CD4-positive, alpha-beta T cell (primary cell): ENCODE results near the gene FOCAD. TPM values are rescaled to one million over a fixed set of nuclear protein-coding genes. Genes with fewer than 3 reads are reported as not detected.

Source experiments
- ATAC-seq: fragments of 200-7000 bp; cut with Tn5 transposase; one replicate; pipeline ENCODE4 v1.10.0; 2022; ENCODE audit warnings: mild to moderate bottlenecking; ENCODE audit not compliant: poor library complexity
- CTCF ChIA-PET: fragments of 350-600 bp; sonication (Branson Sonifier 250); formaldehyde crosslinking; loops from one replicate; lab custom pipeline; 2021; ENCODE audit warnings: antibody characterized with exemption, inconsistent platforms; lab: Charles Lee
- POLR2A ChIA-PET: fragments of 350-600 bp; sonication (Branson Sonifier 250); formaldehyde crosslinking; loops from one replicate; lab custom pipeline; 2021; ENCODE audit warnings: antibody characterized with exemption, inconsistent platforms; lab: Charles Lee
- DNase-seq, 14 experiments: peaks; one replicate each; pipeline ENCODE4 v3.0.0-alpha.2; 2013 to 2020; ENCODE audit warnings: mixed read lengths in 2 of 14
- H3K27ac ChIP-seq, 2 donors: one replicate each; pipeline versions ENCODE4 v1.5.1 to v1.7.0; 2013; ENCODE audit warnings: low read length in 2 of 2, low read depth in 1 of 2, mild to moderate bottlenecking in 1 of 2
- H3K27me3 ChIP-seq, 2 experiments: 1 replicate in 1 of 2; 2 replicates in 1 of 2; pipeline versions ENCODE4 v1.6.1 to v1.7.0; 2013; ENCODE audit warnings: low read length in 2 of 2, control low read depth in 1 of 2, mild to moderate bottlenecking in 1 of 2, moderate library complexity in 1 of 2; ENCODE audit not compliant: insufficient read depth in 2 of 2, control insufficient read depth in 1 of 2
- H3K36me3 ChIP-seq: one replicate; pipeline ENCODE4 v1.6.1; 2013; ENCODE audit warnings: low read length, control low read depth; ENCODE audit not compliant: insufficient read depth
- H3K4me1 ChIP-seq: one replicate; pipeline ENCODE4 v1.6.1; 2013; ENCODE audit warnings: low read length, control low read depth; ENCODE audit not compliant: insufficient read depth
- H3K4me3 ChIP-seq: one replicate; pipeline ENCODE4 v1.5.1; 2013; ENCODE audit warnings: mild to moderate bottlenecking, low read length, moderate library complexity
- H3K9me3 ChIP-seq, 2 experiments: 1 replicate in 1 of 2; 2 replicates in 1 of 2; pipeline versions ENCODE4 v1.6.1 to v1.7.0; 2013; ENCODE audit warnings: low read length in 2 of 2, mild to moderate bottlenecking in 2 of 2, control low read depth in 1 of 2, moderate library complexity in 1 of 2; ENCODE audit not compliant: control insufficient read depth in 1 of 2, insufficient read depth in 1 of 2
- H3K27ac Mint-ChIP-seq: one replicate; pipeline ENCODE4 v1.8.0; 2020; ENCODE audit warnings: mixed read lengths
- H3K27me3 Mint-ChIP-seq: one replicate; pipeline ENCODE4 v1.8.0; 2021; ENCODE audit warnings: mixed read lengths
- H3K36me3 Mint-ChIP-seq: one replicate; pipeline ENCODE4 v1.8.0; 2021; ENCODE audit warnings: low read depth, mixed read lengths
- H3K4me1 Mint-ChIP-seq: one replicate; pipeline ENCODE4 v1.8.0; 2021; ENCODE audit warnings: low read depth, mixed read lengths
- H3K4me3 Mint-ChIP-seq: one replicate; pipeline ENCODE4 v1.8.0; 2020; ENCODE audit warnings: mild to moderate bottlenecking, mixed read lengths
- H3K9me3 Mint-ChIP-seq: one replicate; pipeline ENCODE4 v1.8.0; 2020; ENCODE audit warnings: mixed read lengths
- CTCF ChIP-seq: fragments of 200-600 bp; IDR thresholded peaks from one replicate; pipeline ENCODE4 v1.8.0; 2022; ENCODE audit warnings: antibody characterized with exemption, mild to moderate bottlenecking
- intact Hi-C, 2 experiments: fragments of 100-400 bp; cut with DNase I in 1 of 2; cut with micrococcal nuclease in 1 of 2; formaldehyde crosslinking; loops; one replicate each; pipeline versions ENCODE4 v1.15.1 to v1.9.0; 2023 to 2025; cut with DNase I, micrococcal nuclease
- total RNA-seq, 174 experiments: library from RNA in 2 of 174; stranded (reverse) in 2 of 174; gene quantifications; one replicate each; pipeline ENCODE4 v1.2.3 and lab custom pipeline; 2021 to 2026

The FOCAD gene
- total RNA-seq, 2 experiments from 2014 or later, result 12.4 to 14.1 TPM

- peak overlapping the region; percentile 40 to 48 for H3K27ac ChIP-seq
- no peaks in the 10 kb centered on the region for H3K27me3 Mint-ChIP-seq
These were observed 566 bp upstream of the FOCAD start for GRCh38 chr9:20683351-20684034.

DNA sequence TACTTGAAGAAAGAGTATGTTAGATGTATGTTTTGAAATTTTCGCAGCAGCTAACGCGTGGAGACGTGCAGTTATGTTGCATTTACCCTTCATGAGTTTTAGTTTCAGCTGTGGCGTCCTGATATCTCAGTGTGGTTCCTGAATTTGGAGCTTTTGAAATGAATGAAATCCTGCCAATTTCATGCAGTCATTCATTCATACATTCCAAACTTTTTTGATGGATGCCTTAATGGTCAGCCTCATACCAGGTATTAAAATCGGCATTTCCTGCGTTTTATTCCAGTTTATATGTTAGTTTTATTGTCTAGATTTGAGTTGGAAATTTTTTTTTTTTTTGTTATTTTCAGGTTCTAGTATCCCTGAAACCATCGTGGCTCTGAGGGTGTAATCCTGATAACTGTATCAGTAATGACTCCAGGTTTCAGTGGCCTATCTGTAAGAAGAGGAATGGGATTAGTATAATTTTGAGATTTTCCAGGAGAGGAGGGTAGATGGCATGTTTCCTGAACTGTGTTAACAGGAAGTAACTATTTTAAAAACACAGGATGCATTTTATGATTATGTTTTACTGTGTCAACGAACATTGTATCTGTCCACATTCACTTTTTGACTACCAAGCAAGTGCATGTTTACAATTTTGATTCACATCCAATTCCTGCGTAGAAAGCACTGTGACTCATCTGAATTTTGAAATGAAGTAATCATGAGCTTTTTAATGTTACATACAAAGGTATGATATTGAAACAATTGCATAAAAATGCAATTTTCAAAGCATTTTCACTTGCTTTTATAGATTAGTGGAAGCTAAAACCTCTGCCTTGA lies 1.0 kb downstream of the FOCAD start:
- no peaks in the 10 kb centered on the region for H3K27me3 ChIP-seq
- POLR2A ChIA-PET, result interaction anchor here (0.6 to 3.3 kb wide), 15 partner anchors 9 to 363 kb away, joined by 3 to 109 read pairs (median 5); partner anchors contain the start of genes HACD4 and MLLT3
- H3K4me3 Mint-ChIP-seq, result peak overlapping the region; percentile 90
- peak overlapping the region; percentile 75 for H3K27ac Mint-ChIP-seq
- H3K9me3 ChIP-seq, result no peaks in the 10 kb centered on the region
- H3K4me1 Mint-ChIP-seq, result peaks cover 19% of the 10 kb centered on the region
- ATAC-seq (peak; percentile 3), DNase-seq (peak in 3 of 14 experiments; percentile 11 to 23 (median 21))
- TF ChIP-seq CTCF, result no peak
- intact Hi-C loops, result loop anchor here (1.0 to 10.0 kb wide), 3 partner anchors 43 to 130 kb away; partner anchors contain the start of gene MLLT3 (in 1 of the 2)
- CTCF ChIA-PET, result interaction anchor here (1.2 to 1.6 kb wide), 6 partner anchors 25 to 80 kb away, joined by 3 to 8 read pairs (median 3); partner anchors contain the start of gene MLLT3
- H3K27ac ChIP-seq, result peak overlapping the region; percentile 50 to 71
- H3K36me3 Mint-ChIP-seq, result no peaks in the 10 kb centered on the region
- no peaks in the 10 kb centered on the region for H3K36me3 ChIP-seq
- peaks cover 18% of the 10 kb centered on the region for H3K4me1 ChIP-seq
- H3K27me3 Mint-ChIP-seq, result no peaks in the 10 kb centered on the region
- H3K4me3 ChIP-seq, result peak overlapping the region; percentile 93
- no peaks in the 10 kb centered on the region for H3K9me3 Mint-ChIP-seq

More at GRCh38 chr9:20683351-20684034, 566 bp upstream of the FOCAD start:
- Histone ChIP-seq H3K4me1 (peaks cover 18% of the 10 kb centered on the region), H3K9me3 (no peaks in the 10 kb centered on the region), H3K36me3 (no peaks in the 10 kb centered on the region), H3K4me3 (peak overlapping the region; percentile 78), H3K27me3 (no peaks in the 10 kb centered on the region)
- peak in 10 of 14 experiments; percentile 4 to 72 (median 36) for DNase-seq
- Mint-ChIP-seq H3K4me3 (peak overlapping the region; percentile 90), H3K27ac (peak overlapping the region; percentile 75), H3K4me1 (peaks cover 19% of the 10 kb centered on the region), H3K9me3 (no peaks in the 10 kb centered on the region), H3K36me3 (no peaks in the 10 kb centered on the region)
- ATAC-seq, result peak; percentile 2
- ChIA-PET CTCF (interaction anchor here (0.9 to 1.6 kb wide), 8 partner anchors 8 to 130 kb away, joined by 3 to 8 read pairs (median 3); partner anchors contain the start of gene MLLT3), POLR2A (interaction anchor here (0.6 to 3.3 kb wide), 27 partner anchors 9 to 1525 kb away, joined by 3 to 109 read pairs (median 4); partner anchors contain the start of genes HACD4 and MLLT3)
- TF ChIP-seq CTCF, result no peak
- intact Hi-C loops, result loop anchor here (1.0 to 10.0 kb wide), 3 partner anchors 41 to 129 kb away; partner anchors contain the start of gene MLLT3 (in 1 of the 2)

- Mint-ChIP-seq H3K27ac (no peak overlapping the region), H3K36me3 (no peaks in the 10 kb centered on the region), H3K4me3 (peak overlapping the region; percentile 90), H3K27me3 (no peaks in the 10 kb centered on the region), H3K4me1 (peaks cover 19% of the 10 kb centered on the region), H3K9me3 (no peaks in the 10 kb centered on the region)
- no peak overlapping the region for H3K4me3 ChIP-seq
- CTCF ChIA-PET, result no interaction called here
- intact Hi-C loops, result loop anchor here (2.0 to 10.0 kb wide), 2 partner anchors 65 to 131 kb away; no protein-coding TSS in a partner anchor
- H3K27ac ChIP-seq, result no peak overlapping the region
- no peaks in the 10 kb centered on the region for H3K27me3 ChIP-seq
- TF ChIP-seq CTCF, result no peak
- DNase-seq (no peak), ATAC-seq (no peak)
- H3K9me3 ChIP-seq, result no peaks in the 10 kb centered on the region
- no peaks in the 10 kb centered on the region for H3K36me3 ChIP-seq
- POLR2A ChIA-PET, result interaction anchor here (0.9 to 3.3 kb wide), 4 partner anchors 45 to 364 kb away, joined by 3 to 109 read pairs (median 13); partner anchors contain the start of gene MLLT3
- H3K4me1 ChIP-seq, result peaks cover 18% of the 10 kb centered on the region
These were observed 1.7 kb downstream of the FOCAD start for GRCh38 chr9:20685769-20686168.
